Activated T-helper 1 cell treated with anti-CD3 and anti-CD28 coated beads, Interleukin-12 subunit alpha, Interleukin-12 subunit beta, Interleukin-2, Interleukin-4 antibody, amounts not matched to agents 30 ng/mL and 10 ng/mL and 1 ng/mL, durations not matched to agents 14 hours and 24 hours and 36 hours (primary cell): ENCODE data around the gene FLYWCH1. TPM values are rescaled to one million over a fixed set of nuclear protein-coding genes. Genes with fewer than 3 reads are reported as not detected.
A peak's percentile ranks its signal among the peaks of the same experiment; 100 is the strongest.

Experiments used
- DNase-seq: peaks from one replicate; pipeline ENCODE4 v3.0.0; 2021; ENCODE audit warnings: low spot score
- H3K27ac Mint-ChIP-seq: one replicate; pipeline ENCODE4 v1.8.0; 2021; ENCODE audit warnings: mild to moderate bottlenecking, mixed read lengths
- H3K27me3 Mint-ChIP-seq: one replicate; pipeline ENCODE4 v1.8.0; 2022; ENCODE audit warnings: mild to moderate bottlenecking, moderate library complexity, mixed read lengths; ENCODE audit not compliant: insufficient read depth
- H3K36me3 Mint-ChIP-seq: one replicate; pipeline ENCODE4 v1.8.0; 2021; ENCODE audit warnings: low read depth, mixed read lengths
- H3K4me1 Mint-ChIP-seq: one replicate; pipeline ENCODE4 v1.8.0; 2021; ENCODE audit warnings: low read depth, mixed read lengths
- H3K4me3 Mint-ChIP-seq: one replicate; pipeline ENCODE4 v1.8.0; 2021; ENCODE audit warnings: mild to moderate bottlenecking, moderate library complexity, mixed read lengths
- H3K9me3 Mint-ChIP-seq: one replicate; pipeline ENCODE4 v1.8.0; 2021; ENCODE audit warnings: mixed read lengths
- intact Hi-C: fragments of 100-400 bp; cut with micrococcal nuclease; formaldehyde crosslinking; loops from one replicate; pipeline ENCODE4 v1.15.1; 2024
- total RNA-seq: library from RNA; stranded (reverse); gene quantifications from 2 replicates; pipeline ENCODE4 v1.2.3, GENCODE V29; 2022

FLYWCH1 gene
- total RNA-seq, 1 donor from 2014 or later: 61.1 TPM

GRCh38 chr16:2882650-2883457 is 28.9 kb upstream of the FLYWCH1 start, which contains the start of gene FLYWCH2:
Gene FLYWCH2 (plus strand): TSS chr16:2883215. CDS start chr16:2896450, 13,235 bp downstream.
- DNase-seq: peak; percentile 100
- peak within 1 kb of the TSS; percentile 95 for H3K27ac Mint-ChIP-seq

GRCh38 chr16:2883458-2883908 is 28.2 kb upstream of the FLYWCH1 start:
- Mint-ChIP-seq H3K9me3 (no peaks in the 10 kb centered on the region), H3K4me3 (peak overlapping the region; percentile 86), H3K27me3 (no peaks in the 10 kb centered on the region), H3K27ac (peak overlapping the region; percentile 79), H3K36me3 (peaks cover 2% of the 10 kb centered on the region), H3K4me1 (peaks cover 17% of the 10 kb centered on the region)
- DNase-seq: no peak
- intact Hi-C loops: loop anchor here (1.0 to 2.0 kb wide), 5 partner anchors 22 to 241 kb away; partner anchors contain the start of genes FLYWCH1 and PAQR4

More at GRCh38 chr16:2882650-2883457, 28.9 kb upstream of the FLYWCH1 start, which contains the start of gene FLYWCH2:
- Mint-ChIP-seq H3K27me3 (peaks cover 2% of the 10 kb centered on the region), H3K9me3 (no peaks in the 10 kb centered on the region), H3K4me1 (peaks cover 16% of the 10 kb centered on the region), H3K36me3 (peaks cover 2% of the 10 kb centered on the region), H3K4me3 (peak within 1 kb of the TSS; percentile 88)
- intact Hi-C loops: loop anchor here (1.0 to 2.0 kb wide), 7 partner anchors 15 to 242 kb away; partner anchors contain the start of genes ELOB, FLYWCH1 and PAQR4

- H3K9me3 Mint-ChIP-seq: no peaks in the 10 kb centered on the region
- peak overlapping the region; percentile 79 for H3K27ac Mint-ChIP-seq
- H3K36me3 Mint-ChIP-seq: peaks cover 2% of the 10 kb centered on the region
- DNase-seq: no peak
- H3K4me1 Mint-ChIP-seq: peaks cover 20% of the 10 kb centered on the region
- intact Hi-C loops: no loop called here
- H3K27me3 Mint-ChIP-seq: no peaks in the 10 kb centered on the region
- H3K4me3 Mint-ChIP-seq: peak overlapping the region; percentile 86
Observed at GRCh38 chr16:2884041-2884451, 27.7 kb upstream of the FLYWCH1 start.

GRCh38 chr16:2894231-2894630 is 17.5 kb upstream of the FLYWCH1 start:
- Mint-ChIP-seq H3K36me3 (no peaks in the 10 kb centered on the region), H3K27ac (no peak overlapping the region), H3K9me3 (no peaks in the 10 kb centered on the region), H3K4me1 (no peaks in the 10 kb centered on the region), H3K4me3 (no peak overlapping the region), H3K27me3 (peaks cover 2% of the 10 kb centered on the region)
- DNase-seq: no peak
- intact Hi-C loops: no loop called here

DNA sequence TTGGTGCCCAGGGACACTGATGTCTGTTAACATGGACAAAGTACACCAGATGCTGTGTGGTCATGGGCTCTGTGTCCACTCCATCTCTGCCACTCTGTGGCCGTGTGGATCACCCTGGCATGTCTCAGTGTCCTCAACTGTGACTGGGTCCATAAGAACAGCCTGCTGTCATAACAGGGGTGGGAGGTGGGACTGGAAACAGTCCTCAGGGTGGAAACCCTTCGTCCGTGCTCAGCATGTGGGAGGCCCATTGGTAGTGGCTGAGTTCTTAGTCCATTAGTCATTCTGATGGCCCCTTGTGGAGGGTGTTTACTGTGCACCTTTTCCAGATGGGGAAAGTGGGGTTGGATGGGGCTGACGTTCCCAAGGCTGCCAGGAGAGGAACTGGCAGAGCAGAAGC is 15.9 kb upstream of the FLYWCH1 start:
- Mint-ChIP-seq H3K4me1 (no peaks in the 10 kb centered on the region), H3K27me3 (no peaks in the 10 kb centered on the region), H3K4me3 (no peak overlapping the region), H3K27ac (no peak overlapping the region), H3K36me3 (no peaks in the 10 kb centered on the region), H3K9me3 (no peaks in the 10 kb centered on the region)
- intact Hi-C loops: no loop called here
- DNase-seq: no peak

DNA sequence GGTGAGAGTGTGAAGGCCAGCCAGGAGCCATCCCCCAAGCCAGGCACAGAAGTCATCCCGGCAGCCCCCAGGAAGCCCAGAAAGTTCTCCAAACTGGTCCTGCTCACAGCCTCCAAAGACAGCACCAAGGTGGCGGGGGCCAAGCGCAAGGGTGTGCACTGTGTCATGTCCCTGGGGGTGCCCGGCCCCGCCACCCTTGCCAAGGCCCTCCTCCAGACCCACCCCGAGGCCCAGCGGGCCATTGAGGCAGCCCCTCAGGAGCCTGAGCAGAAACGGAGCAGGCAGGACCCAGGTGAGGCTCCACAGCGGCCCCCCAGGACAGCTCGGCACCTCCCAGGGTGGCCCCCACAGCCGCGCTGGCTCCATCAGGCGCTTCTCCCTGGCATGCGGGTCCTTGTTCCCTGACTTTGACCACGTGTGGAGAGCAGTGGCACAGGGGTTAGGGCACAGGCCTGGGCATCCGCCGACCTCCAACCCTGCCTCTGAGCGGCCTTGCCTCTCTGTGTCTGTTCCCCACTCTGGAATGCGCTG is 15.2 kb upstream of the FLYWCH1 start:
- intact Hi-C loops: no loop called here
- H3K4me1 Mint-ChIP-seq: no peaks in the 10 kb centered on the region
- DNase-seq: no peak
- H3K9me3 Mint-ChIP-seq: no peaks in the 10 kb centered on the region
- no peaks in the 10 kb centered on the region for H3K36me3 Mint-ChIP-seq
- H3K4me3 Mint-ChIP-seq: no peak overlapping the region
- H3K27ac Mint-ChIP-seq: no peak overlapping the region
- H3K27me3 Mint-ChIP-seq: no peaks in the 10 kb centered on the region

DNA sequence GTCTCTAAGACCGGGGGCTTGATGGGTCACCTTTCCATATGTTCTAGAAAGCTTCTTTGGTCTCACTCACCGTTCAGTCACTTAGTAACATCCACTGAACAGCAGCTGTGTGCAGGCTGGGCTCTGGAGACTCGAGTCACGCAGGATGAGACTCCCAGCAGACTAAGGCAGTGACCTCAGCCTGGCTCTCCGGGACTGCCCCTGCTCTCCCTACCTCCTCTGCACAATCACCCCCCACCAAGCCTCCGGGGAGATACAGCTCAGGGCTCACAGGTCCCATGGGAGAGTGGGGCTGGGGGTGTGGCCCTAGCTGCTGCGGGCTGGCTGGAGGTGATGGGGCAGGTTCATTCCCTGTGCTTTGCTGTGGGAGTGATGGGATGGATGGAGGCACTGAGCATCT is 14.6 kb upstream of the FLYWCH1 start:
- H3K4me3 Mint-ChIP-seq: no peak overlapping the region
- intact Hi-C loops: no loop called here
- DNase-seq: no peak

DNA sequence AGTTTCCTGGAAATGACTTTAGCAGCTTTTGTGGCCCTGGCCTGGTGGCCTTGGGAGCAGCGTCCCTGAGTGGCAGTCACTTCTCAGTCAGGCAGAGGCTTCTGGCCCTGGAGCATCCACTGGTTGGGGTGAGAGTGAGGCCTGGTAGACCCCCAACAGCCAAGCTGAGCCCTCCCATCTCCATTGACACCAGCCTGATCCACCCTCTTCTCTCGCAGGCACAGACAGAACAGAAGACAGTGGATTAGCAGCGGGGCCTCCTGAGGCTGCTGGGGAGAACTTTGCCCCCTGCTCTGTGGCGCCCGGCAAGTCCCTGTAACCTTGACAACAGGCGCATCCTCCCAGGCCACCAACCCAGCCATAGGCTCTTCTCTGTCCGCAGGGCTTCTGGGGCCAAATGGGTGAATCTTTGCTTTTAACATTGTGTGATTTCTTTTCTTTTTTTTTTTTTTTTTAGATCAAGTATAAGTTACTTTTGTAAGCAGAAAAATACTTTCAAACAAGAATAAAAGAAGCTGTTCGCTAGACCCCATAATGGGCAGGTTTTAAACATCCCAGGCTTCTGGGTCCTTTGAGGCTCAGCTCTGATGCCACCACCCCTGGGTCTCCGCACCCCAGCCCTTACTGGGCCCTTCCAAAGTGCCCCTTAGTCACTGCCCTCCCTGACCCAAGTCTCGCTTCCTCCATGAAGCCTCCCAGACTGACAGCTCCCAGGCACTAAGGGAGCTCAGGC is 12.7 kb upstream of the FLYWCH1 start:
- Mint-ChIP-seq H3K27me3 (no peaks in the 10 kb centered on the region), H3K9me3 (no peaks in the 10 kb centered on the region), H3K36me3 (no peaks in the 10 kb centered on the region), H3K27ac (no peak overlapping the region), H3K4me3 (no peak overlapping the region), H3K4me1 (peaks cover 4% of the 10 kb centered on the region)
- DNase-seq: no peak
- intact Hi-C loops: no loop called here

More for the DNA sequence above, 14.6 kb upstream of the FLYWCH1 start:
- H3K27ac Mint-ChIP-seq: no peak overlapping the region
- H3K27me3 Mint-ChIP-seq: no peaks in the 10 kb centered on the region
- no peaks in the 10 kb centered on the region for H3K36me3 Mint-ChIP-seq
- no peaks in the 10 kb centered on the region for H3K9me3 Mint-ChIP-seq
- no peaks in the 10 kb centered on the region for H3K4me1 Mint-ChIP-seq

- Mint-ChIP-seq H3K9me3 (no peaks in the 10 kb centered on the region), H3K36me3 (no peaks in the 10 kb centered on the region), H3K27ac (no peak overlapping the region), H3K27me3 (no peaks in the 10 kb centered on the region), H3K4me1 (peaks cover 5% of the 10 kb centered on the region), H3K4me3 (no peak overlapping the region)
- intact Hi-C loops: loop anchor here (10.0 kb wide), 2 partner anchors 205 to 385 kb away; partner anchors contain the start of gene ATP6V0C
- no peak for DNase-seq
Observed at GRCh38 chr16:2899564-2900072, 12.1 kb upstream of the FLYWCH1 start.

- H3K4me3 Mint-ChIP-seq: no peak overlapping the region
- no peaks in the 10 kb centered on the region for H3K36me3 Mint-ChIP-seq
- H3K9me3 Mint-ChIP-seq: no peaks in the 10 kb centered on the region
- no peaks in the 10 kb centered on the region for H3K27me3 Mint-ChIP-seq
- no peak overlapping the region for H3K27ac Mint-ChIP-seq
- DNase-seq: no peak
- intact Hi-C loops: loop anchor here (10.0 kb wide), 2 partner anchors 204 to 386 kb away; partner anchors contain the start of gene ATP6V0C
- H3K4me1 Mint-ChIP-seq: peaks cover 6% of the 10 kb centered on the region
Observed at GRCh38 chr16:2900526-2901075, 11.1 kb upstream of the FLYWCH1 start.

DNA sequence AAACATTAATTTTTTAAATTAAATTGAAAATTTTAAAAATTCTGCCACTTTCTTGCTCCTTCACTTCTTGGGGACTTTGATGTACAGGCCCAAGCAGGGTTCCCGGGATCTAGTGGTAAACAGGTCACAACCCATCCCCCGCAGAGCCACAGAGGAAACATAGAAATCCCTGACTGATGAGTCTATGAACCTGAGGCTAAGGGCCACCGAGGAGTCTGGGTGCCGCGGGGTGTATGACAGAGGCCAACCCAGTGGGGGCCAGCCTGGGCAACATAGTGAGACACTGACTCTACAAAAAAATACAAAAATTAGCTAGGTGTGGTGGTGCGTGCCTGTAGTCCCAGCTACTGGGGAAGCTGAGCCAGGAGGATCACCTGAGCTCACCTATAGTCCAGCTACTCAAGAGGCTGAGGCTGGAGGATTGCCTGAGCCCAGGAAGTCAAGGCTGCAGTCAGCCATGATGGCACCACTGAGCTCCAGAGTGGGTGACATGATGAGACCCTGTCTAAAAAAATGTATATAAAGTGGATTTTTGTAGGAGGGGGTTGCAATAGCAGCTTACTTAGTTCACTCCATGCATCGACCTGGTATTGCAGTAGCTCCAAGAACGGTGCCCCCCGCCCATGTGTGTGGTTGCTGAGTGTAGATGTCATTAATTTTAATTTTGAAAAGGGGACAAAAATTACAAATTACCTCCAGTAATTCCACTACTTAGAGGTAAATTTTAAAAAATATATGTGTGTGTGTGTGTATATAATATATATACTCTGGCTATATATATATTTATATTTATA is 9.2 kb upstream of the FLYWCH1 start:
- no peak for DNase-seq
- no peak overlapping the region for H3K4me3 Mint-ChIP-seq
- no peak overlapping the region for H3K27ac Mint-ChIP-seq
- H3K27me3 Mint-ChIP-seq: no peaks in the 10 kb centered on the region
- no peaks in the 10 kb centered on the region for H3K9me3 Mint-ChIP-seq
- intact Hi-C loops: loop anchor here (10.0 kb wide), 2 partner anchors 202 to 388 kb away; partner anchors contain the start of gene ATP6V0C
- H3K4me1 Mint-ChIP-seq: peaks cover 17% of the 10 kb centered on the region
- H3K36me3 Mint-ChIP-seq: no peaks in the 10 kb centered on the region
